ENCODE results near the gene ITGAL.

GRCh38 chr16:30556125-30556473 lies 83.6 kb downstream of the ITGAL start:
- no peak for TF ChIP-seq PKNOX1 (IDR thresholded peaks at IDR 0.05)
- no peak for TF ChIP-seq FOXA1 (IDR thresholded peaks at IDR 0.05)
